SH-SY5Y (cell line): ENCODE data around the gene CDC25A.

Experiments
- GATA2 ChIP-seq: IDR thresholded peaks from 2 replicates; pipeline ENCODE4 v1.6.1; 2011; ENCODE audit warnings: mild to moderate bottlenecking, low read depth, low read length
- GATA3 ChIP-seq: IDR thresholded peaks from 2 replicates; pipeline ENCODE4 v1.6.1; 2011; ENCODE audit warnings: low read depth, mild to moderate bottlenecking, low read length, moderate library complexity

Gene CDC25A

DNA sequence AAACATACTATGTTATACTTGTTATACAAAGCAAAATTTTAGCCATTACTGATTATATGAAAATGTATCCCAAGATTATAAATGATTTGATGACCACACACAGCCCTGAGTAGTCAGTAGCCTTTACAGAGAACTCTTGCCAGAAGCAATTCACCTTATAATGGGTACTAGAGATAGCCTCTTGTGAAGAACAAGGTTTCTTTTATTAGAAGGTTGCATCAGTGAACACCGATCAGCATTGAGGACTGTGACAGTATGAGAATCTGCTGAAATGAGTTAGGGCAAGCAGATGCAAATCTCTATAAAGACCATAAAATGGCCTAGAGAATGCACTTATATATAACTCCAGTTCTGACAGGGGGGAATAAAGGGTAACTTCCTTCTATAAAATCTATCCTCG lies 10.1 kb downstream of the CDC25A start:
- TF ChIP-seq GATA3 (no peak), GATA2 (no peak)

DNA sequence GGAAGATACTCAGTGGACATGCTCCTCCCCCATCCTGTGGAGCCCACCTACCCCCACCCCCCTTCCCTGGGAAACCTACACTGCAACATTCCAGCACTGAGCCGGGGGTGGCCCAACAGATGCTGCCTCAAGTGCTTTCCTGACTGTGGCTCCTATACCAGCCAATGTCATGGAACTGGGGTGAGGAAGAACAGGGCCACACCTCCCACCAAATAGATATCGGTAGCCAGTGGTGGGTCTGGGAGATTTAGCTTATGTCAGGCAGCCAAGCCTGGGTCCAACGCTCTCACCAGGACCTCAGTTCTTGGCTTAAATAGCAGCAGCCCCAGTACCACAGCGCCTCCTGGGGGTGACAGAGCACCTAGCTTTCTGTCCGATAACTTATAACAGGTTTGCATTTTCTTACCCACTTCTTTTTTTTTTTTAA lies 30.3 kb downstream of the CDC25A start:
- TF ChIP-seq GATA3: no peak
- TF ChIP-seq GATA2: no peak

DNA sequence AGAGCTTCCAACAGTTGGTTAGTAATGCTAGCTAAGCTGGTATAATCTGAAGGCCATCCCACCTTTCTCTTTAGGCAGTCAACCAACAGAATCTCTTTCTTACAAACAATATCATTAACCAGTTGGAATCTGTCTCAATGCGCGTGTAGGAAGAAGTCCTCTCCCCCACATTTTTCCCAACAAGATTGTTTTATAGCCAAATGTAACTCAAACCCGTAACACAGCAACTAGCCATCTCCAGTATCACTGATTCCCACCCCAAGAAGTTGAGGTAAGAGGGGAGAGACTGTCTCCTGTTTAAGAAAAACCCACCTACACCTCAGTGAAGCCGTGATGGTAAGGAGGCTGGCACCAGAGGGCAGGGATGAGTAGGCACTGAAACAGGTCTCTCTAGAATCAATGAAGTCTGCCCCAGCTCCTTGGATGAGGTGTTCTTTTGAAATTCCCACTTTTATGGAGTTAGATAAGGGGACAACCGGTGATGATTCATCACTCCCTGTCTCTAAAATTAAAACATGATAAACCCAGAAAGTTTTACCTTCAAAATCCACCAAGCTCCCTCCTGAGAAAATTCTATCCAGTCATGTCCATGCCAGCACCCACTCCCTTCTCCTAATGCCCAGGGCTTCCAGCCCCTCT lies 30.9 kb downstream of the CDC25A start:
- TF ChIP-seq GATA2 (no peak), GATA3 (no peak)

DNA sequence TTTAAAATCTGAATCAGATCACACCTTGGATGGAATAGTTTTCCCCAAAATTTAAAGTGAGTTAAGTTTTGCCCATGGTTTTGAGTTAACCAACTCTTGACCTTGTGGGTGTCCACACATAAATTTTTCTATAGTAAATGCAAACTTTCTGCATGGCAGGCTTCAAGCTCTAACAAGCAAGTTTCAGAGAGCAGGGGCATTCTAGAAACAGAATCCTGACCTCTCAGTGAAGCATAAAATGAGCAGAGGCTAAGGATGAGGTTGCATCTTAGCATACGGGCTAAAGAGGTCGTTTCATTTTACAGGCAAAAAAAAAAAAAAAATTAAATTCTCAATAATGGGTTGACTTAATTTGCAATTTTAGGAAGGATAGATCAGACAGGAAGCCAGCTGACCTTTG lies 32.1 kb downstream of the CDC25A start:
- TF ChIP-seq GATA3 (no peak), GATA2 (no peak)

DNA sequence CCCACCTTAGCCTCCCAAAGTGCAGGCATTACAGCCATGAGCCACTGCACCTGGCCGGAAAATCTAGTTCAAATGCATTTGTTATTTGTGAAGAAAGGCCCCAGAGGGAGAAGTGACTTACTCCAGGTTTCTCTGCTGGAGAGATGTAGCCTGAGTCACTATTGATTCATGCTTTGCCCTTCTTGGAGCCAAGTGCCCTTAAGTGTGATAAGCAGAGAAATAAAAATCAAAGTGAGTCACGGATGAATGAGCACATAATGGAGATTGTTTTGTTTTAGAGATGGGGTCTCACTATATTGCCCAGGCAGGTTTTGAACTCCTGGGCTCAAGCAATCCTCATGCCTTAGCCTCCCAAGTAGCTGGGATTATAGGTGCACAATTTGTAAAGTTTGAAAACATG lies 33.1 kb downstream of the CDC25A start:
- no peak for TF ChIP-seq GATA3
- no peak for TF ChIP-seq GATA2

DNA sequence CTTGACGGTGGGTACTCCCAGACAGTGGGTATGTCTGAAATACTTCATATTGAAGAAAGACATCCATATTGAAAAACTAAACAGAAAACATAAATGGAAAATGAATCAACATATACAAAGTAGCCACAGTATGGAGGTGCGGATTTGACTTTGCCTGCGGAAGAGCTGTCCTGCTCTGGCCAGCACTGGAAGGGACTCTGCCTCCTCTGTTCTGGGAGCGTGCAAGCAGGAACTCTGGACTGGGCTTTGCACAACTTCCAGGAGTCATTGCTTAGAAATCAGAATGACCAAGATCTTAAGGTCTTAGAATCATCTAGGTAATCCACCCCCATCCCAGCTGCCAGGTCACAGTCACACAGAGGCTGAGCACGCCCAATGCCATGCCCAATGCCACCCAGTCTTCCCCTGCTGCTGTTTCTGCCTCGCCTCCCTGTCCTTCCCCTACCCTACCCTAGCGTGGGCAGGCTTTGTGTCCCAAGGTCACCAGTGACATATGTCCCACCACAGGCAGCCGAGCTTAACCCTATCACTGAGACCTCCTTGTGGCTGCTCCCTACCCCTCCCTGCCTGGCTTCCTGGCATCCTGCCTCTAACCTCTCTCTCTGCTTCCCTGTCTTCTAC lies 36.3 kb downstream of the CDC25A start:
- no peak for TF ChIP-seq GATA3
- no peak for TF ChIP-seq GATA2

DNA sequence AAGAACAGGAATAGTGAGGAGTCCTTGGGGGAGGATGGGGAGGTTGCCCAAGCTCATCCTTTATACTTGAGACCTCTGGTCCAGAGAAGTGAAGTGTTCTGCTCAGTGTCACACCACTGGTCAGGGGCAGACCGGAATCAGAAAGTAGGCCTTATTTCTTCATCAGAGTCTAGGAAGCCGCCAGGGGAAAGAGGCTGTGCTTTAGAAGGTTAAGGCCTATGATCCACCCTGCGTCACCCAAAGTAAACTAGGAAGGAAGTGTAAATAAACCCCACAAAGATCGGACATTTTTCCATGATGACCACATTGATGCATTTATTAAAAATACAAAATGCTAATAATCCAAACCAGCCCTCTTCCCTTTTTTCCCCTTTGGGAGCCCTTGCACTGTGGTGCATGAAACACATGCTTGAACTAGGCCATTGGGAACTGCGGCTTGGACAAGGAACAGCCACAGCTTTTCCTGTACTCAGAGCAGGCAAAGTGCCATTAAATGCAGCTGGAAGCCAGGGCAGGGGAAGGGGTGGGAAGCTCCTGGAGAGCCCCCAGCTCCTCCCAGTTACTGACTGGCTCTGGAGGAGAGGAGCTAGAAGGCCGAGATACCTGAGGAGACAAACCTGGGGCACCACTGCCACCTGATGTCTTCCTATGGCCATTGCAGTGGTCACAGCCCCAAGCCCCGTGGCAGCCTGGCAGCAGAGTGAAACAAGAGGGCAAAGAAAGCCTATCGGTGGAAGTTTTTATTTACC lies 37.0 kb downstream of the CDC25A start:
- TF ChIP-seq GATA2 (no peak), GATA3 (no peak)

DNA sequence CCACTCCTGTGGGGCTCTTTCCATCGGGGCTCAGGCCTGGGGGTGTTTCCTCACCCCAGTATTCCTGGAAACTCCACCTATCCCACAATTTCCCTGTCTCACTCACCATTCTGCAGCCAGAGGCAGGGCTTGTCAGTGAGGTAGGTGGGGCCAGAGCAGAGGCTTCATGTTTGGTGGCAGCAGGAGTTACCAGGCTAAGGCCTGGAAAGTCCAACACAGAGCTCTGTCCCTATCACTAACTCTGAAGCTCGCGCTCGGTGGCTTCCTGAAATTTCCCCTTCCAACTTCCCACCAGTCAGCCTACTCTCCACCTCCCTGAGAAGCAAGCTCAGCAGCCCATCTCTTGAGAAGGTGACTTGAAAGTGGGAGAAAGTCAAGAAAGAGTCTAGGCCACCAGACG lies 44.2 kb downstream of the CDC25A start:
- TF ChIP-seq GATA3 (no peak), GATA2 (no peak)

DNA sequence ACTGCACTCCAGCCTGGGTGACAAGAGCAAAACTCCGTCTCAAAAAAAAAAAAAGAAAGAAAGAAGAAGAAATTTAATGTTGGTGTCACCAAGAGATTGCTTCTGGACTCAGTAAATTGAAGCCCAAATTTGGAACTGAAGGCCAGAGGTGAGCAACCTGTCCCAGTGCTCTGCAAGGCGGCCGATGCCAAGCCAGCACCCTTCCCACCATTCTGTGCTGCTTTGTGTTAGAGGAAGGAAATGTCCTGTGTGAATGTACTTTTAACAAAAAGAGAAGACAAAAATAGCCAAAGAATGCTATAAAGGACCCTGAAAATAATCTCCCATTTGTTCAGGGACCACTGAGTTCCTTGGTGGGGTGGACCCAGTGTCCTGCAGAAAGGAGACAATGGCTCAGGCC lies 44.6 kb downstream of the CDC25A start:
- TF ChIP-seq GATA3: no peak
- no peak for TF ChIP-seq GATA2

DNA sequence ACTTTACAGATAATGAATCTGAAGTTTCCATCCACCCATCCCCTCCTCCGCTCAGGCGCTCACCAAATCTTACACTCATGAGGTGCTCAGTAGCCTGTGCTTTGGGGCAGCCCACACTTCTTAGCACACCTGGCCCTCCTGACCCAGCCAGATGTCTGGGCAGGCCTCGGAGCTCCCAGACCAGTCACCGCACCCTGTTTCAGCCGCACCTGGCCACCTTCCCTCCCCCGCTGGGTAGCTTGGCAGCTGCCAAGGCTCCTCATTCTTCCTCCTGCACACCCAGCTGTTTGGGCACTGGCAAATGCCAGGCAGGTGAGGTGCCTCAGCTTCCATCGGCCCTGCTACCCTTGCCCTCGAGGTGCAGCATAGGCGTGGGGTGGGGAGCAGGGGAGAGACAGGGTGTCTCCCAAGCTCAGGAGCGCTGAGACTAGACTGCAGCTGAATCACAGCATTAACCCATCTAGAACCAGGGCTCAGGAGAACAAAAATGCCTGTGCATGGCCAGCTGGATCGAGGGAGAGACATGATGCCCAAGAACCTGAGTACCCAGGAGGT lies 45.8 kb downstream of the CDC25A start:
- TF ChIP-seq GATA3: no peak
- TF ChIP-seq GATA2: no peak

DNA sequence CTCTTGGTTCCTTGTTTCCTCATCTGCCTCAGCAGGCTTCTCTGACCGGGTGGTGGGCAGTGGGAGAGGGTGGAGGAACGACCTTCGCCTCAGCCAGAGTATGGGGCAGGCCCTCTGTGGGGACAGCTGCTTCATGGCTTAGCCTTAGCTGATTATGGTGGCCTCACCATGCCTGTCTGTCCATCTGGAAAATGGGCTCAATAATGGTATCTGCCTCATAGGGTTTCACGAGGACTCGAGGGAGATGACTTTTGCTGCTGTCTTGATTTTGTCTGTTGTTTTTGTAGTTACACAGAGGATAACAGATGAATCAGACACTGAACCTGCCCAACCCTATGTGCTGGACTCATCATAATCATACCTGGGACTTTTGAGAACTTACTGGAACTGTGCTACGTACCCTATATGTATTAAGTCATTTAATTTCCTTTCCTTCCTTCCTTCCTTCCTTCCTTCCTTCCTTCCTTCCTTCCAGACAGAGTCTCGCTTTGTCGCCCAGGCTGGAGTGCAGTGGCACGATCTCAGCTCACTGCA lies 46.5 kb downstream of the CDC25A start:
- TF ChIP-seq GATA2: no peak
- TF ChIP-seq GATA3: no peak

DNA sequence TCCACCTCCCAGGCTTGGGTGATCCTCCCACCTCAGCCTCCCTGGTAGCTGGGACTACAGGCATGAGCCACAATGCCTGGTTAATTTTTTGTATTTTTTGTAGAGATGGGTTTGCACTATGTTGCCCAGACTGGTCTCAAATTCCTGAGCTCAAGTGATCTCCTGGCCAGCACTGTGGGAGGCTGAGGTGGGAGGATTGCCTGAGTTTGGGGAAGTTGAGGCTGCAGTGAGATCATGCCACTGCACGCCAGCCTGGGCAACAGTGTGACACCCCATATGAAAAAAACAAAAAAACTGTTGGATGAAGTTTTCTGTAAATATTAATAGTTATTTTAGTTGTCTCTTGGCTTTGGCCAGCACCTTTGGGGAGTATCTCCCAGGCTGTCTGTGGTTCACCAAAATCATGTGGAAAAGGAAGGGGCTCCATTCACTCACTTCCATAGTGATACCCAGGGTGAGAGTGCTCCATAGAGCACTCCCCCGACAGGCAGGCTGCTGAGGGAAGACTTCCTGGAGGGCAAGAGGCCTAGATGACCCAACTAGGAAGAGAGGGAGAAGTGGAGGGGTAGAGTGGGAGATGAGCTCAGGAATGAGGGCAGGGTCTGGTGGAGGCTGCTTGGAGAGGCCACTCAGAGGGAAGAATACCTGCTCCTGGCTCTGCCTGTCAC lies 47.1 kb downstream of the CDC25A start:
- TF ChIP-seq GATA3 (no peak), GATA2 (no peak)

DNA sequence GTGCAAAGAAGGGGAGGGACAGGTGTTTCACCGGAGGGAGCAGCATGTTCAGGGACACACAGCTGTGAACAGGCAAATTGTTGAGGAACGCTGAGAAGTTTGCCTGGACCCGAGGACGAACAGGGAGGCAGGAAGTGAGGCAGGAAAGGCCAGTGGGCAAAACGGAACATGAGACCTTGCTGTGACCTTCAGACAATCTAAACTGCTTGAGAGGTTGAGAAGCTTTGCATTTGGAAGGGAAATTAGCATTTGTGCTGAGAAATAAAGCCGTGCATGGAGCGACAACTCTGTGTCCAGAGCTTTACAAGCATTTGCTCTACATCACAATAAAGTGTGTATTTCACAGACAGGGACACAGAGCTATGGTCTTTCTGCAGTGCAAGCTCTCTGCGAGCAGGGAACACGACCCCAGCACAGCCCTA lies 47.9 kb downstream of the CDC25A start:
- TF ChIP-seq GATA2 (no peak), GATA3 (no peak)

DNA sequence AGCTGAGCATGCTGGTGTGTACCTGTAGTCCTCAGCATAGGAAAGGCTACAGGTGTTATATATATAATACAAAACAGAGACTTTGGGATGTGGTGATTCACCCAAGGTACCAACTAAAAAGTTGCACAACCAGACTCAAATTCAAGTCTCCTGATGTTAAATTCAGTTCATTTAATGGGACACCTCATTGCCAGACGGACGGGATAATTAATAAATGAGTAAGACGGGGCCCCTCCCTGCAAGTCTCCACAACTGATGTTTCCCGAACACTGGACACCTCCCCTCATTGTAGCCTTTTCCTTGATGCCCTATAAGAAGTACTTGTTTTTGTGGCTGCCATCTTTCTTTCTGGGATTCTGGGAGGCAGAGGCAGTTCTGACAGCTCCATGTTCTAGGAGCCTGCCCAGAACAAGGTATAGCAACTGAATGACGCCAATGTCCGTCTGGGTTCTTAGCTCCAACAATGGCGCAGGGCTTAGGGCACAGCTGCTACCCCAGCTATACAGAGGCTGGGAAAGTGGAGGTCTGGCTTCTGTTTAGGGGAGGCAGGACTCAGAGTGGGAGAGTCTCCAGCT lies 50.7 kb downstream of the CDC25A start:
- TF ChIP-seq GATA2 (no peak), GATA3 (no peak)
